HG03175 (cell line): ENCODE results near the gene PRELP.

ENCODE experiments used
- ATAC-seq: cut with Tn5 transposase; IDR thresholded peaks from one replicate; pipeline ENCODE4 v1.9.1; 2021; ENCODE audit warnings: mild to moderate bottlenecking, moderate library complexity; ENCODE audit not compliant: unreplicated experiment

The PRELP gene

DNA sequence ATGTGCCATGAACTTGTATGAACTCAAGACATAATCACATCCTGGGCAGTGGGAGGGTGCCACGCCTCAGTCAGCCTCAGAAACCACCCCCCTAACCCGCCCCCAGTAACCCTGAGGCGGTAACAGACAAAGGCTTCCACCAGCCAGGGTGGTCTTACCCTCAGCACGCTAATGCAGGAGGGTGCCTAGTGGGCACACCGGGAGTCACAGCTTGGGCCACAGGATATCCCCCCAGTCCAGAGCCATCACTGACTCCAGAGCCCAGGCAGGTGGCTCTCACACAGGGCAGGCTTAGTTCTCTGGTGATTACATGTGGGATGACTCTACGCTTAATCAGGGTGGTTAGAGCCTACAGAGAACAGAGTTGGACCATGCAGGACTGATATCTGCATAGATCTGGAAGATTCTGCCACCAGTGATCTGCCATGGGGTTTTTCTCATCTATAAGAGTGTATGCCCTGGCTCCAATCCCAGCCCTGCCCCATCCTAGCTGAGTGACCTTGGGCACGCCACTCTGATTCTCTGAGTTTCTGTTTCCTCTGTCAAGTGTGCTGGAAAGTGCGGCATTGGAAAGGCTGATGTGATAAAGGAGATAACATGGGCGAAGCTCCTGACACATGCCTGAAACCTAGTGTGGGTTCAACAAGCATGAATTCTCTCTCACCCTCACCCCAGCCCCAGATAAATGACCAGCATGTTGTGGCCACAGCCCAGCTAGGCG, 45.6 kb downstream of the PRELP start:
- no peak for ATAC-seq

DNA sequence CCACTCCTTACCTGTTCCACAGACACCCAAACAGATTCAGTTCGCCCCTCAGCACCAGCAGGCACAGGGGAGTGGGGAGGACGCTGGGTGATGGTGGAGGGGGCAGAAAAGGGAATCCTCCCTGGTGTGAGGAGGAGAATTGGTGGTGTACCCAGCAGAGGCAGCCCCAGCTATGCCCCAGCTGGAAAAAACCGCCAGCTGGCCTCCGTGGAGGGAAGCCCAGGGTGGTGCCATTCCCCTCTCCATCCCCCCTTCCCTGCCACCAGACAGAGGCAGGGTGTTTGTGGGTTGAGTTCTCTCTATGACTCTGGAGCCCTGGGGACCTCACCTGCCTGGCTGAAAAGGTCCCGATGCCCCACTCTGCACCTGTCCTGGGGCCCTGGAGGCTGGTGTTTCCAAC, 46.2 kb downstream of the PRELP start:
- no peak for ATAC-seq

DNA sequence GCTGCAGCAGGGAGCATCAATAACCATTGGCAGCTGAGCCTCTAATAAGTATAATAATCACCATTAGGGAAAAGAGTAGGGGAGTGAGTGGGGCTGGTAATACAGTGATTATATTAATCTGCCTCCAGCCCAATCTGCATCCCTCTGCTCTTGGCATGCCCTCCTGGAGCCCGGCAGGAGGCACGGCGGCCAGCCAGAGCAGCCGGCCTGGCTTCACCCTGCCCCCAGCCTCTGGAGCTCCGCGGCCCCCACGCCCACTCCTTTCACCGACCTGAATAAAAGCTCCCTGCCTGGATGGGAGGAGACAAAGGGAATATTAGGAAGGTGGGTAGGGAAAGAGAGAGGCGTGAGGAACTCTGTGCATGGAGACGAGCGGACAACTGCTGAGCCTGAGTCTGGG, 46.6 kb downstream of the PRELP start:
- ATAC-seq: no peak

DNA sequence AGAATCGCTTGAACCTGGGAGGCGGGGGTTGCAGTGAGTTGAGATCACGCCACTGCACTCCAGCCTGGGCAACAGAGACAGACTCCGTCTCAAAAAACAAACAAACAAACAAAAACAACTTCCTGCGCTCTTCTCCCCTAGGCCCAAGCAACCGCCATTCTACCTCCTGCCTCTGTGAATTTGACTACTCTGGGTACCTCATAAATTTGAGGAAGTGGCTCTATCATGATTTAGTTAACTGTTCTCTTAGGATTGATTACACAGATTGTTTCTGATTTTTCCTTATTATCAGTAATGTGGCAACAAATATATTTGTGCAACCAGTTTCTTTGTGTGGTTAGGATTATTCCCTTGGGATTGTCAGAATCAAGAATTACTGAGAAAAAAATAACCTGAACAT, 48.1 kb downstream of the PRELP start:
- no peak for ATAC-seq

DNA sequence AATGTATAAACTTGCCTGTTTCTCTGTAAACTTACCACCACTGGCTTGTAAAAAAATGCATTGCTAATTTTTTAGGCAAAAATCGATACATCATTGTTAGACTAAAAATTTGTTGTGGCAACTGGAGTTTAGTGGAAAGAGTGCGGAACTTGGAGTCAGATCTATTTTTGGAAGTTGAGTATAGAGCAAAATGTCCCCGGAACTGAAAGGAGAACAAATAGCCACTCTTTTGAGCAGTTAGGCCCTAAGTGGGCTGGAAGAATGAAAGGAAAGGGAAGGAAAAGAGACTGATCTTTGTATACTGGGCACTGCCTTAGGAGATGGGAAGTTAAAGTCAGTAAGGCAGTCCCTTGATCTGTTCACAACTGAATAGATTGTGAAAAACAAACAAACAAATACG, 48.5 kb downstream of the PRELP start:
- ATAC-seq: no peak

DNA sequence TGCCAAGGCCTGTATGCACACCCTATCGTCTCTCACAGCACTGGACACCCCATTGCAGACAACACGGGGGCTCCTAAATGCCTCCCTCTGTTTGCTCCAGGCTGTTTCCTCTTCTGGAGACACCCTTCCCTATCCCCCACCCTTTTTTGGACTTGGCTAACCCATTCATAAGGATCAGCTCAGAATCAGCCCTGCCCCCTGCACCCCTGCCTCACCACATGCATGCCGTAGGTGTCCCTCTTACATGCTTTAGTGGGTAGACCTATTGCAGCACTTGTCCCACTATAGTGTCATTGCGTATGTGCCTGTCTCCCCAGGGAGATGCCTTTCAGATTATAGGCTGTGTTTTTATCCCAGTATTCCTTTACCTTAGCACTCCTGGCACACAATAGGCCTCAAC, 49.2 kb downstream of the PRELP start:
- no peak for ATAC-seq

DNA sequence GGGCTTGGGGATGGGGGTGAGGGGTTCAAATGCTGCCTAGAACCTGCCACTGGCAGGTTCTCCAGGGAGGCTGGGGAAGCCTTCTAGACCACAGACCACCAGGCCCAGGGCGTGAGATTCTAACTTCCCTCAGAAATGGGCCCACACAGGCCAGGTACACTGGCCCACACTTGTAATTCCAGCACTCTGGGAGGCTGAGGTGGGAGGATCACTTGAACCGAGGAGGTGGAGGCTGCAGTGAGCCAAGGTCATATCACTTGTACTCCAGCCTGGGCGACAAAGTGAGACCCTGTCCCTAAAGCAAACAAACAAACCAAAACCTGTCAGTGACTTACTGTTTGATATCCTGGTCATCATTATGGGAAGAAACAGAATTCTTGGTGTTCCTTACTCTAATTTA, 50.1 kb downstream of the PRELP start:
- ATAC-seq: no peak

DNA sequence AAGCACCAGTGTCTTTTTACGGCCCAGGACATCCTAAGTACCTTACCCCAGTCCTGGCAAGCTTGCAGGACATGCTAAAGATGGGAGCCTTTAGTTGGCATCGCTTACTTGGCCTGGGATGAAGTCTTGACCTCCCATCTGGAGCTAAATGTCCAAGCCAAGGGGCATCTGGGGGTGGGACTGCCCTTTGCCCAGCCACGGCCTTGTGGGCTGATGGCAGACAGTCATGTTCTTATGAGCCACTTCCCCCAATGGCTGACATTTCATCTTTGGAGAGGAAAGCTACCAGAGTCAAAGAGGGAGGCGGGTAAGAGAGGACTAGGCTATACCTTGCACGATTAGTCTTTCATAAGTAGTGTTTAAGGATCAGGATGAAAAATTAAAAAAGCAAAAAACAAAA, 50.5 kb downstream of the PRELP start:
- ATAC-seq: no peak

DNA sequence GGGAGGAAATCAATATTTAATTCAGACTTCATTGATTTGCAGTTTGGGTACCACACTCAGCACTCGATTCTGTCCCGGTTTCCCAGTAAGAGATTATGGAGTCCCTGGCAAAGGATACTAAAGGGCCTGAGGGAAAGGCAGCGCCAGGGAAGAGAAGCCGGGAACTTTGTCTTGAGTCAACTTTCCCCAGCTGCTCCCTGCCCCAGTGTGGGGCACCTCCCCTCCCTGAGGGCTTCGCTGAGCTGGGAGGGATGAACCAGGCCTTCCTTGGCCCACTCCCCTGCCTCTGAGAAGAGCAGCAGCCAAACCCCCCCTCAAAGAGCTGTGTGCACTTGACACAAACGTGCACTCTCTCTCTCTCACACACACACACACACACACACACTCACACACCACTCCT, 51.0 kb downstream of the PRELP start:
- no peak for ATAC-seq

DNA sequence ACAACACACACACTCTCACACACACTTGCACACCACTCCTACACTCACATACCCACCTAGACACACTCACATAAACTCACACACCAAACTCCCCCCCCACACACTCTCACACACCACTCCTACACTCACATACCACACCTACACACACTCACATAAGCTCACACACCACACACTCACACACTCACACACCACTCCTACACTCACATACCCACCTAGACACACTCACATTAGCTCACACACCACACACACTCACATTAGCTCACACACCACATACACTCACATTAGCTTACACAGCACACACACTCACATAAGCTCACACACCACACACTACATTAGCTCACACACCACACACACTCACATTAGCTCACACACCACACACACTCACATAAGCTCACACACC, 51.4 kb downstream of the PRELP start:
- ATAC-seq: no peak

DNA sequence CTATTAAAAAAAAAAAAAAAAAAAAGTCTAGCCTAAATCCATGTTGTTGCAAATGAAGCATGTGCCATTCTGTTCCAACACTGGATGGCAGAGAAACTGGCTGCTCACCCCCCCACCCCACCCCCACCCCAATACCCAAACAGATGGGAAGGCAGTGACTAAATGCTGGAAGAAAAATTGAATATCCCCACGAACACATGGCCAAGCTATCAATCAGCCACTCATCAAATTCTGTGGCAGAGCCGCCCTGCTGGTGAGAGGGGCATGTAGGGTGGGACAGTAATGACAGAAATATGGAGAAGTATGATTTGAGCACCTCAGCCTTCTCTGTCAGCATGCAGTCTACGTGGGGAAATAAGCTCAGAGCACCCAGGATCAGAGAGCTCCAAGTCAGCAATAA, 52.5 kb downstream of the PRELP start:
- no peak for ATAC-seq

DNA sequence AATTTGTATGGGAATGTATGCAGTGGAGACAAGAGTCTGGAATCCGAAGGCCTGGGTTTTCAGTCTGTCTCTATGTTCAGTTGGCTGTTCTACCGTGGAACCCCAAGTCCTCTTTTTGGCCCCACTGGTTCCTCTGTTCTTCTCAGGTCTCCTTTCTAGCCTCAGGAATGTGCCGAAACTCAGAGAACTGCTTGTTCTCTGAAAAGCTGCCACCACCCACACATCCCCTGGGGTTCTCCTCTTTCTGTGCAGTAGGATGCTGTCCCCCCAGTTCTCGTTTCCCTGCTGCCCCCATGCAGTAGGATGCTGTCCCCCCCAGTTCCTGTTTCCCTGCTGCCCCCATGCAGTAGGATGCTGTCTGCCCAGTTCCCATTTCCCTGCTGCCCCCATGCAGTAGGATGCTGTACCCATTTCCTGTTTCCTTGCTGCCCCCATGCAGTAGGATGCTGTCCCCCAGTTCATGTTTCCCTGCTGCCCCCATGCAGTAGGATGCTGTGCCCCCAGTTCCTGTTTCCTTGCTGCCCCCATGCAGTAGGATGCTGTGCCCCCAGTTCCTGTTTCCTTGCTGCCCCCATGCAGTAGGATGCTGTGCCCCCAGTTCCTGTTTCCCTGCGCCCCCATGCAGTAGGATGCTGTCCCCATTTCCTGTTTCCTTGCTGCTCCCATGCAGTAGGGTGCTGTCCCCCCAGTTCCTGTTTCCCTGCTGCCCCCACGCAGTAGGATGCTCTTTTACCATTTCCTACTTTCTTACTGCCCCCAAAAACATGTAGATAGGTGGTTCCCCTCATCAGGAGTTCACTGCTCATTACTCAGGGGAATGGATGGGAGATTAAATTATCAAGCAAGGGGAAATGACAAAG, 53.6 kb downstream of the PRELP start:
- ATAC-seq: no peak

DNA sequence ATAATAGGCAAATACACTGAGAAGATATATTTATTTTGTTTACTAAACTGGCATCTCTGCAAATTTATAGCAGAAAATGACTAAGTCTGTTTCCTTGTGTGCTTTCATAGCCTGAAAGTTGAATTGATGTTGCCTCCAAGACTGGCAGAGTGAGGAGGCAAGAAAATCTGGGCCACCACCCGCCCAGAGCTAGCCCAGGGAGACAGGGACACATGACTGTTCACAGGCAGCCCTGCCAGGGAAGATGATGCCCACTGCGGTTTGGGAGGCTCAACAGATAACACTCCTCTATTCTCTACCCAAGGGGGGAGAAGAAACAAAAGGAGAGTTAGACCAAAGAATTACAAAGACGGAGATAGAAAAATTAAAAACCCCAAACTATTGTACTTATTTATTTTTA, 55.5 kb downstream of the PRELP start:
- ATAC-seq: no peak

DNA sequence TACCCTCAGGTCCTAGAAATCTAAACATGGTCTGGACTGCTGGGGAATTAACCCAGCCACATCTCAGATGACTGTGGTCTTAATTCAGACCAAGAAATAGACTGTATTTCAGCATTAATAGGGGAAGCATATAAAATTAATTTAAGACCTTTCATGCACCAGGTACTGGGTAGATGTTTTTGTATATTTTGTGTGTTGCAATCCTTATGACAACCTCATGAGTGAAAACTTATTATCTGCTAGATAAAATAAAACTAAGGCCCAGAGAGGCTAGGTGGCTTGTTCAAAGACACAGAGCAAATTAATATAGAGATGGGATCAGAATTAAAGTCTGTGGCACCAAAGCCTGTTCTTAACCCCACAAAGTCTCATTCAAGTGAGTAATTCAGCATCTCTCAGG, 58.4 kb downstream of the PRELP start:
- ATAC-seq: no peak

DNA sequence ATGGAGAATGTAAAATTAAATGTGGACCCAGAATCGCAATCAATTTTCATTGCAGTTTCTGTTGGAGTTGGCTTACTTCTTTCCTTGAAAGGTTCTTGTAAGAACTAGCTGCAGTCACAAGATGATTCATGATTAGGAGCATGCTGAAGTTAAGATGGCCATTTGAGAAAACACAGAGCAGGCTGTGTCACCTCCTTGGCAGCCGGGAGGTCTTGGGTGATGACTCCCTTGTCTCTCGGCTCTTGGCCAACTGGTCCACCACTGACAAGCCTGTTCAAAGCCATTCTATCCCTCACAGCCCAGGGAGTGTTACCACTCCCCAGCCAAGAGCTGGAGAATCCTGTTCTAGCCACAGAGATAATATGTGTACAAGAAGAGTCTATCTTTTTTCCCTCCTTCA, 58.9 kb downstream of the PRELP start:
- ATAC-seq: no peak

DNA sequence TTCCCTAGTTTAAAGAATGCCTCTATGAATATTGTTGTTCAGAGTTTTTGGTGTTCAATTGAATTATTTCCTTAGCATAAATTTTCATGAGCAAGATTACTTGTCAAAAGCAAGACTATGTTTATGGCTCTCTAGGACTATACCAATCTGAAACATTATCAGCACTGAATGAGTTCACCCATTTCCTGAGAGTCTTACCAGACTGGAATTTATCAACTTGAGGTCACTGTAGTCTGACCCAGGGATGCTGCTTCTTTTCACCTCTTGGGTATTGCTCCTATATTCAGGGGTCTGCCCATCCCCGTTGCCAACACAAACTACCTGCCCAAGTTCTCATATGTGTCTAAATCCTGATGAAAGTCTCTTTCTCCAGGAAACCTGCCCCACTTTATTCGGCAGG, 61.0 kb downstream of the PRELP start:
- ATAC-seq: no peak

DNA sequence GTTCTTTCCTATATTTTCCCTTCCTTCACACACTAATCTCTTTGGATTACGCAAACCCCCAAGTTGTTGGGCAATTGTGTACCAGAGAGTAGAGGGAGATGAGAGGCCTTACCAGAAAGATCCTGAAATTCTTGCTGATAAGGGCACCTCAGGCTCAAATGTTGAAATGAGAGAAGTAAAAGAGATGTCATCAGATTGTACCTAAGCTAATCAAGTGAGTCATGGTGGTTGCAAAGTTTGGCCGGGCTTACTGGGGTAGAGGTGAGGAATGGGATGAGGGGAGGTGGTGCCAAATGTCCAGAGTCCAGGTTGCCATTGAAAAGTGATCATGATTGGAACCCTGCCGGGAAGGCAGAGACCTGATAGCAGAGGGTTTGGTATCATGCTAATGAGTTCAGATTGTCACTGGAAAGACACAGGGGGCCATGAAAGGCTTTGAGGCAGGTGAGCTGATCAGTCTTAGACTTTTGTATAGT, 61.4 kb downstream of the PRELP start:
- ATAC-seq: no peak

DNA sequence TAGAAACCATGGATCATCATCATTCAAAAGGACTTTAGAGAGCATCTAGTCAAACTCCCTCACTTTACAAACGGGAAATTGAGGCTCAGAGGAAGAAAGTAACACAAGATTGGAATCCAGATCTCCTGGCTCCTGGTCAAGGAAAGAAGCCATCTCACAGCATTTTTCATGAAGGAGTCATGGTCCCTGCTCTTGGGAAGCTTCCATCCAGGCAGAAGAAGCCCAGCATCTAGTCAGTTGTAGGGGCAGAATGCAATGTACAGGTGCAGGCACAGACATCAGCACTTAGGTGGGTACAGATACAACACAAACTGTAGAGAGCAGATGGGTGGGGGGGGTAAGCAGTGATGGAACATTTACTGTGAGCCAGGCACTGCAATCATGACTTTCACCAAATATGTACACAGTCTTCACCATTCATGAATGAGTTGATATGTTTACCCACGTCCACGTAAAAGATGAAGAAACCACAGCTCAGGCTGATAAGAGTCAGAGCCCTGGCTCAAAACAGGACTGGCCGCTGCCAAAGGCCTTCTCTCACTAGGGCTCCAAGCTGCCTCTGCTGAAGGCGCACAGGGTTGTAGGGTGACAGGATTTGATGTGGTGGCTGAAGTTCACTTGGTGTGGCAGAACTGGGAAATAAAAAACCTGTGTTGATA, 62.3 kb downstream of the PRELP start:
- no peak for ATAC-seq

DNA sequence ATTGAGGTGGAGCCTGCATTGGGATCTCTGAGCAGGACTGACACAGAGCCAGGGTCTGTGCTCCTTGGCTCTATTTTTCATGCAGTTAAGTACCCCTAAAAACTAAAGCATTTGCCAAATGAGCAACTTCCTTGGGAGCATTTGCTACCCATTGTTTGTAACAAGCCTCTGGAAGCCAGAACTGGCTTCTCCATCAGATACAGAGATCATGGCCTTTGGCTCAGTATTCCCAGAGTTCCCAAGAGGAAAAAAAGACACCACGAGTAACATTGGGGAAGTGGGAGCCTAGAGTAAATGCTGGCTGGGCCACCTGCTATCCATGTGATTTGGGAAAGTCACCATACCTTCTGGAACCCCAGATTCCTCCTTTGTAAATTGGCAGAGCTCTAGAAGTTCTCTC, 63.1 kb downstream of the PRELP start:
- no peak for ATAC-seq

DNA sequence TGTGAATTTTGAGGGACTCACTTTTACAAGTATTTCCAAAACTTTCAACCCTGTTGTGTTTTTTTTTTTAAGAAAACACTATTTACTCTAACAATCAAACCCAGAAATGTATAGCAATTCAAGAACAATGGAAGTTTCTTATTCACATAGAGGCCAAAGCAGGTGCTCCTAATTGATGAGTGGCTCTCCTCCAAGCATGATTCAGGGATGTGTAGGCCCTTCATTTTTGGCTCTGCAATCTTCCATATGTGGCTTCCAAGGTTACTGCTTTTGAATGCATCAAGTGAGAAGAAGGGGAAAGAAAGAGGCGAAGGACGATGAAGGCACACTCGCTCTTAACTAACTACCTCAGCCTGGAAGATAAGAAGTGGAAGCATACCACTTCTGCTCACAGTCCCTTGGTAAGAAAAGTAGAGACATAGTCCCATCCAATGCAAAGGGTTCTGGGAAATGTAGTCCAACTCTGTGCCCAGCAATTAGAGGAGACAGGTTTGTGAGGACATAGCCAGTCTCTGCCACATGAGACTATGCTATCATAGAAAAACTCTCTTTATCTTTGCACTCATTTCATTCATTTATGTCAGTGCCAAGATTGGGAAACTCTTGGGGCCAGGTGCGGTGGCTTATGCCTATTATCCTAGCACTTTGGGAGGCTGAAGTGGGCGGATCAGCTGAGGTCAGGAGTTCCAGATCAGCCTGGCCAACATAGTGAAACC, 64.4 kb downstream of the PRELP start:
- ATAC-seq: no peak
